Posterior vena cava (tissue), 2 donors: ENCODE results near the gene METTL15. TPM values are rescaled to one million over a fixed set of nuclear protein-coding genes. Genes with fewer than 3 reads are reported as not detected.
"Not testable (repeated sequence)": the region's sequence is repeated elsewhere in the genome, so short reads cannot be mapped to it uniquely, and the experiment has no call there.

Source experiments
- DNase-seq: peaks from one replicate; pipeline ENCODE4 v3.0.0-alpha.2; 2020; ENCODE audit warnings: low spot score
- intact Hi-C, 2 donors: fragments of 100-400 bp; cut with DNase I; formaldehyde crosslinking; loops; one replicate each; pipeline versions ENCODE4 v1.14.1 to v1.14.2; 2022 to 2023
- total RNA-seq, 2 donors: library from RNA; stranded (reverse); fragmentation: NEBNext Ultra II Directional; extraction: Animal tissue kit (Norgen Biotek cat#: 25700); gene quantifications; one replicate each; pipeline ENCODE4 v1.2.1, GENCODE V29; 2021
- donor health status: DM: yes; HTN: yes; CAD: no.
- donor health status: DM: yes; HTN: yes; CAD: no.

METTL15 gene
- total RNA-seq, 2 donors from 2014 or later = 17.1 to 17.6 TPM

DNA sequence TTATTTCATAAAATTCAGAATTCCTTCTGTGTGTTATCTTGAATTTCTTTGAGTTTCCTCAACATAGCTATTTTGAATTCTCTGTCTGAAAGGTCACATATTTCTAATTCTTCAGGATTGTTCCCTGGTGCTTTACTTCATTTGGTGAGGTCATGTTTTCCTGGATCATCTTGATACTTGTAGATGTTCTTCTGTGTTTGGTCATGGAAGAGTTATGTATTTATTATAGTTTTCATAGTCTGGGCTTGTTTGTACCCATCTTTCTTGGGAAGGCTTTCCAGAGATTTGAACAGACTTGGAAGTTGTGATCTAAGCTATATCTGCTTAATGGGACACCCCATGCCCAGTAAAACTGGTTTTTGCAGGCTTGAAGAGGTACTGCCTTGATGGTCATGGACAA lies 149.6 kb downstream of the METTL15 start:
- intact Hi-C loops = no loop called here
- no peak for DNase-seq

GRCh38 chr11:28259177-28259843 lies 151.1 kb downstream of the METTL15 start:
- no peak for DNase-seq

GRCh38 chr11:28268925-28269324 lies 160.7 kb downstream of the METTL15 start:
- intact Hi-C loops = no loop called here
- no peak for DNase-seq

More at GRCh38 chr11:28259177-28259843, 151.1 kb downstream of the METTL15 start:
- intact Hi-C loops = no loop called here

DNA sequence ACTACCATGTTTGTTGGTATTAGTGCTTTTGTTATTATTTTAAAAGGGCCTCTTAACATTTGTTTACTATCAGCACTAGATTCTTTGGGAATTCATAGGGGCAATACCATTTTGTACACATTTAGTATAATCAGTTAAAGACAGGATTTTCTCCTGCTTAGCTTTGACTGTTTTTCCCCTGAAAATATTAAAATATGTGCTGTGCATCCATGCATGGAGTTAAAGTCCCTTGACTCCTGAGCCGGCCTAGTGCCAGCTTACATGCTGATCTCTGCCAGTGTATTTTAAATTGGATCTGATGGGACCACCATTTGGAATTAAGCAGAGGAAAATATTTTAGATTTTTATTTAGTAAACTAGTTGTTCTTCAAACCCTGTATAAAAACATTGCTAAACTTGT lies 161.4 kb downstream of the METTL15 start:
- no peak for DNase-seq
- intact Hi-C loops = no loop called here

- DNase-seq, intact Hi-C loops: not testable (repeated sequence)
These were observed 164.1 kb downstream of the METTL15 start for GRCh38 chr11:28272247-28272646.

DNA sequence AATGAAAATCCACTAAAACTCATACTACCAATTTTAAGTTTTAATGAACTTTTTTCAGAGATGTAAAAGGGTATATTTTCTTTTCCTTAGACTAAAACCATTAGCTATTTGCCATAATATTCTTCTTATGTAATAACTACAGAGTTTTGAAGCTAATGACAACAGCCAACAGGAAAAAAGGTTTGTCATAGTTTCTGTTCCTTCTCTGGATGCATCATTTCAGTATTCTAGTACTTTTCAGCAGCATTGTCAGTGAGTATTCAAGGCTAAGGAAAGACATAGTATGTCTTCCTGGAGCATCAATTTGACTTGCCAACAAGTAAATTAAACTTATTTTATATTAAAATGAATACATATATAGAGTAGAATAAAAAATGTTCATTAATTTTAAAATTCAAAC lies 166.0 kb downstream of the METTL15 start:
- intact Hi-C loops = no loop called here
- DNase-seq = no peak

DNA sequence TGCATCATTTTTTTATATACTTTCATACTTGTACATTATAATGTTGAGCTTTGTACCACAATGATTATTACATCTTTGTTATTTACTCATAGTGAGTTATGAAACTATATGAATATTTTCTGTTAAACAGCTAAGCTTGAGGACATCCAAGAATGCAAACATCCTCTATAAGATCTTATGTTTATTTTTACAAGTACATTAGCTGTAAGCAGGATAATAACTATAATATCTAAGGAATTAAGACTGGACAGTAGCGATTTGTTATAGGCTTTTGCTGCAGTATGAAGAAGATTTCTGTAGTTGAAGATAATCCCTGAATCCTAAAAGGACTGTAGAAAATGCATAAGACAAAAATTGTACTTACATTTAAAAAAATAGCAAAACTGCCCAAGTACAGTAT lies 176.0 kb downstream of the METTL15 start:
- intact Hi-C loops = no loop called here
- DNase-seq = no peak

- DNase-seq = no peak
- intact Hi-C loops = no loop called here
These were observed 181.3 kb downstream of the METTL15 start for GRCh38 chr11:28289444-28289843.

DNA sequence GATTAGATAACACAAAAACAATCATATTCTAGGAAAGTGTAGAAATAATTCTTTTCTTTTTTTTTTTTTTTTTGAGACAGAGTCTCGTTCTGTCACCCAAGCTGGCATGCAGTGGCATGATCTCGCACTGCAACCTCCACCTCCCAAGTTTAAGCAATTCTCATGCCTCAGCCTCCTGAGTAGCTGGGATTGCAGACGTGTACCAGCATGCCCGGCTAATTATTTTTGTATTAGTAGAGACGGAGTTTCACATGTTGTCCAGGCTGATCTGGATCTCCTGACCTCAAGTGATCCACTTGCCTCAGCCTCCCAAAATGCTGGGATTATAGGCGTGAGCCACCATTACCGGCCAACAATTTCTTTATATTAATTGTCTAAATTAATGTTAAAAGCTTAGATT lies 182.8 kb downstream of the METTL15 start:
- intact Hi-C loops, DNase-seq: not testable (repeated sequence)

DNA sequence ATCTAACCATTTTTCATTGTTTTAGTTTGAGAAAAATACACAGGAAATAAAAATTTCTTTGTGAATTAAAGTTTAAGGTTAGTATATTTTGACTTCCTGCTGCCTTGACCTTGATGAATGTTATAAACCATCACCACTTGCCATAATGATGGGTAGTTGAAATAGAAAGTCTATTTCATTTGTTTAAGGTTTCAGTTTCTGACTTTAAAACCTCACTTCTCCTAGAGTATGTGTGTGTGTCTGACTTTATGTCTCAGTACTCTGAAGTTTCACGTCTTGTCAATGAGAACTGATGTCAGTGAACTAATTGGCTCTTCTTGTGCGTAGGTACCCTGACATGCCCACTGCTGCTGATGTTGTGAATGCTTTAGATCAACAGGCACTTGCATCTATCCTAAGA lies 188.2 kb downstream of the METTL15 start:
- intact Hi-C loops = no loop called here
- no peak for DNase-seq

DNA sequence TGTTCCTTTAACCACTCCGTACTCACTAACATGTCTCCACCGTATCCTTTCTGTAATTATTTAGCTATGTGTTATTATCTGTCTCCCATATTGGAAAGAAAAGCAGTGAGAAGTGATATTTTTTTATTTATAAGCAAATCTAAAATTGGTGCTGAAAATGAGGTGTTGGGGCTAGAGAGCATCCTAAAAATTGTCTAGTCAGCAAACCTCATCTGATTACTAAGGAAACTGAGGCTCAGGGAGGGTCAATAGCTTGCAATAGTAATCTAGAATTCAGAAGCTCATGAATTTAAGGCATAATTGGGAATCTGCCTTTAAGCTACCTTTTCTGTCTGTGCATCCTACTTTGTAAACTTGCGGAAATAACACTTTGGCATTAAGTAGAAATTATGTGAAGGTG lies 190.0 kb downstream of the METTL15 start:
- DNase-seq = no peak
- intact Hi-C loops = no loop called here

- DNase-seq = no peak
- intact Hi-C loops = no loop called here
These were observed 195.4 kb downstream of the METTL15 start for GRCh38 chr11:28303477-28304191.

- intact Hi-C loops = no loop called here
- DNase-seq = no peak
These were observed 207.3 kb downstream of the METTL15 start for GRCh38 chr11:28315440-28315839.

GRCh38 chr11:28318871-28319270 lies 210.7 kb downstream of the METTL15 start:
- intact Hi-C loops = no loop called here
- DNase-seq = no peak

- intact Hi-C loops = no loop called here
- no peak for DNase-seq
These were observed 215.4 kb downstream of the METTL15 start for GRCh38 chr11:28323621-28324020.

- DNase-seq, intact Hi-C loops: not testable (repeated sequence)
These were observed 224.2 kb downstream of the METTL15 start for GRCh38 chr11:28332393-28332792.

DNA sequence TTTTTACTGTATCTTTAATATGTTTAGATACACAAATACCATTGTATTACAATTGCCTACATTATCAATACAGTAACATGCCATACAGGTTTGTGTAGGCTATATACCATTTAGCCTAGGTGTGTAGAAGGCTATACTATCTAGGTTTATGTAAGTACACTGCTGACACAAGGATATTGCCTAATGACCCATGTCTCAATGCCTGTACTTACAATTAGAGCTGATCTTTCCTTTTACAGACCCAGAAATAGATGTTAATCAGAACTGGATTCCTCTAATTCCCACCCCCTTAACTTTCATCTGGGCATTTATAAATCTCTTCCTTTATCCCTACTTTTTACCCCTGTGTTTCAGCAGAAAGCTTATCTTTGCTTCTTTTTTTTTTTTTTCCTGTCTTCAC lies 229.5 kb downstream of the METTL15 start:
- DNase-seq = no peak
- intact Hi-C loops = no loop called here

DNA sequence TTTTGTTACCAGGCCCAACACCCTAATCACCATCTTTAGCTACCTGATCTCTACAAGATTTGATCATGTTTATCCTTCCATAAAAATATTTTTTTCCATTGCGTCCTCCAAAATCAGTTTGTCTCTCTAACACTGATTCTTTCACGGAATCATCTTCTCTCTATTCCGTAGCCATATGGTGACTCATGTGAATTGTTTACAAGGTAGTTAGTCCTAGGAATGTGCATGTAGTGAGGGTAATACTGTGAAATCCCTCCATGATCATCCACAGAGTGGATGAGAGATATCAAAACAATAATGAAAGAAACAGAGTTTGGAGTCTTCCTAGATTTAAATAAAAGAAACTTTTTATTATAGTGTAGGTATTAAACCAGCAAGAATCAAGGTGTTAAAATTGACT lies 230.2 kb downstream of the METTL15 start:
- intact Hi-C loops = no loop called here

DNA sequence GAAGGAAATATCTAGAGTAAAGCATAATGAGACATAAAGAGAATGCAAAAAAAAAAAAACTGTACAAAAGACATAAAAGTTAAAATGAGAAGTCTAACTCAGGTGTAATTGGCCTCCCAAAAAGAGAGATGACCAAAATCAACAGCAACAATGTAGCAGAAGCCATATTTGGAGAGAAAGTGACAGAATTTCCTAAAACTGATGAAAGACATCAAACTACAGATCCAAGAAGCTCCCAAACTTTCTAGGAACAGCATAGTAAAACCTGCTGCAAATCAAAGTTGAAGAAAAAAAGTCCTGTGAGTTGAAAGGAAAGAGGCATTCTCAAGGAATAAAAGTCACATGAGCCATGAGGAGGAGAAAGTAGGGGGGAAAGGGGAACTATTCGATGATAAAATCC lies 231.3 kb downstream of the METTL15 start:
- intact Hi-C loops = no loop called here
- no peak for DNase-seq

More for the DNA sequence above, 230.2 kb downstream of the METTL15 start:
- no peak for DNase-seq

GRCh38 chr11:28342716-28343115 lies 234.5 kb downstream of the METTL15 start:
- intact Hi-C loops = no loop called here
- DNase-seq = no peak
